ENCODE results near the gene HJV. TPM values are rescaled to one million over a fixed set of nuclear protein-coding genes. Genes with fewer than 3 reads are reported as not detected.

HJV gene
- total and polyA plus RNA-seq, 2 of the 13 experiments (the other 11 are each of a cell fraction or from before 2014, with no cell fraction given) = 0.18 TPM; not detected in 1

- 0 out of 2 replicates have a peak, but pooled peaks have one; percentile 60 for TF ChIP-seq DPF2 (CRISPR knock-in tag; IDR thresholded peaks at IDR 0.05; ENCODE audit: borderline replicate concordance, low read depth)
- 0 out of 2 replicates have a peak, but pooled peaks have one; percentile 37 for TF ChIP-seq KLF6 (CRISPR knock-in tag; IDR thresholded peaks at IDR 0.05)
- TF ChIP-seq ZNF205 (CRISPR knock-in tag; IDR thresholded peaks at IDR 0.05) = peak; percentile 53; the same call in 1 of the 2 replicates
- no peak for TF ChIP-seq PHB2 (IDR thresholded peaks at IDR 0.05; ENCODE audit: partially characterized antibody)
- no peak for TF ChIP-seq ATF2 (CRISPR knock-in tag; IDR thresholded peaks at IDR 0.05)
- TF ChIP-seq ZNF674 (CRISPR knock-in tag; IDR thresholded peaks at IDR 0.05; ENCODE audit: low read depth) = no peak
- peak; percentile 15; the same call in 1 of the 2 replicates for TF ChIP-seq ATF7 (IDR thresholded peaks at IDR 0.05)
- no peak for TF ChIP-seq ATF7 (CRISPR knock-in tag; IDR thresholded peaks at IDR 0.05)
- peak; percentile 83 for TF ChIP-seq ZBTB25 (CRISPR knock-in tag; IDR thresholded peaks at IDR 0.05)
- no peak for TF ChIP-seq ZBTB46 (CRISPR knock-in tag; IDR thresholded peaks at IDR 0.05; ENCODE audit: borderline replicate concordance)
- TF ChIP-seq ZNF329 (CRISPR knock-in tag; IDR thresholded peaks at IDR 0.05; ENCODE audit: low read depth) = no peak
- peak; percentile 81 for TF ChIP-seq AHDC1 (CRISPR knock-in tag; IDR thresholded peaks at IDR 0.05; ENCODE audit: borderline replicate concordance)
- TF ChIP-seq SALL1 (CRISPR knock-in tag; IDR thresholded peaks at IDR 0.05) = peak; percentile 83
- peak; percentile 39 for TF ChIP-seq SMC3 (IDR thresholded peaks at IDR 0.05; ENCODE audit: low read length)
- TF ChIP-seq HOXD1 (CRISPR knock-in tag; IDR thresholded peaks at IDR 0.05) = 0 out of 2 replicates have a peak, but pooled peaks have one; percentile 40
- no peak for TF ChIP-seq ZC3H4 (CRISPR knock-in tag; IDR thresholded peaks at IDR 0.05; ENCODE audit: borderline replicate concordance)
- TF ChIP-seq MXI1 (IDR thresholded peaks at IDR 0.05; ENCODE audit: borderline replicate concordance, low read depth, low read length) = no peak; the same call in 2 of the 3 replicates
- peak; percentile 60; the same call in 1 of the 2 replicates for TF ChIP-seq ZNF710 (CRISPR knock-in tag; IDR thresholded peaks at IDR 0.05; ENCODE audit: borderline replicate concordance)
- TF ChIP-seq FOXJ3 (CRISPR knock-in tag; IDR thresholded peaks at IDR 0.05; ENCODE audit: borderline replicate concordance) = peak; percentile 66; the same call in 1 of the 2 replicates
Observed at GRCh38 chr1:145972580-145972979, 49.0 kb downstream of the HJV start (continued).
